Fibroblast of peridontal ligament (primary cell): ENCODE measurements around the gene OBSCN.
"Not testable (repeated sequence)": the region's sequence is repeated elsewhere in the genome, so short reads cannot be mapped to it uniquely, and the experiment has no call there.

Source experiments
- DNase-seq: peaks from one replicate; pipeline ENCODE4 v3.0.0-alpha.2; 2010; ENCODE audit errors: extremely low read depth

OBSCN gene

GRCh38 chr1:228261706-228262105, 53.9 kb downstream of the OBSCN start:
- DNase-seq: no peak

- no peak for DNase-seq
These were observed 54.6 kb downstream of the OBSCN start for GRCh38 chr1:228262475-228262874.

DNA sequence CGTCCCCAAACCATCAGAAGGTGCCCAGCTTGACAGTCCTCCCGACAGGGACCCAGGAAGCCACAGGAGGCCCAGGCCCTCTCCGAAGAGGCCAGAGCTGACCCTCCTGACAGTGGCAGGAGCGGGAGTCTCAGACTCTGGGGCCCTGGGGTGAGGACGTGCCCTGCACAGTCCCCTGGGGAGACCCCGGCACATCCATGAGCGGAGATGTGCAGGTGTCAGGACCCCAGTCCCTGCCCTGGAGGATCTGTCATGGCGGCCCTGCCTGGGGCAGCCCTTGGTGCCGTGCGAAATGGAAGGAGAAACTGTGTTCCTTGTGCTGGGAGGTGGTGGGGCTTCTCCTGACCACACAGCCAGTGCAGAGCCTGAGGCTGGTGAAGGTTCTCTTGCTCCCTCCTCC, 55.8 kb downstream of the OBSCN start:
- no peak for DNase-seq

GRCh38 chr1:228264090-228264829, 56.4 kb downstream of the OBSCN start:
- no peak for DNase-seq

DNA sequence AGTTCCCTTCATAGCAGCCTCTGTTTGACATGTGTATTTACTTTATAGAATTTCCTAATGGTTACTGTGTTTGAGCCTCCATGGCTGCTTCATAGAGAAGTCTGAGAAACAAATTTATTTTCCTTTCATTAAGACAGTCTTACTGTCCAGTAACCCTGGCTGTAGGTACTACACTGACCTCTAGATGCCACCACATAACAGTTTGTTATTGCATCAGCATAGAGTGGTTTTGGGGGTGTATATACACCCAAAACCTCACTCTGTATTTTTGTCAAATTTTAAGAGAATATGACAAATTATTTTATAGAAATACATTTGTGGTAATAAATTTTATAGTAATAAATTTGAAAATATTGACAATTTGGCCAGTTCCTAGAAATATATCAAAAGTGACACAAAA, 57.3 kb downstream of the OBSCN start:
- peak; percentile 36 for DNase-seq

- DNase-seq: no peak
These were observed 60.4 kb downstream of the OBSCN start for GRCh38 chr1:228267962-228268880.

DNA sequence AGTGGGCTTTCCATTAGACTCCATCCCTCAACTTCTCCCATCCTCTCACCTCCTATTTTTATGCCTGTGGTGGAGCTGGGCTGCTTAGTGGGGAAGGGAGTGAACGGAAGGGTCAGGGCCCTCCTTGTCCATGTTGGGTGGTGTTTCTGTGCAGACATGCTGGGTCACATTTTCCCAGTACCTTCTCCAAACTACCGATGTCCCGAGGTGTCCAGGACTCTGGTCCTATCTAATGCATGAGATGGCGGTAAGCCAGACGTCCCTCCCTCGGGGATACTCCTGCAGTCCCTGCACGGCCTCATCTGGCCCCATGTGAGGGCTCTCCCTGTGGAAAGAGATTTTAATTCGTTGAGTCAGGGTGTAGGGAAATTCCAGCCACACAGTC, 61.0 kb downstream of the OBSCN start:
- no peak for DNase-seq

DNA sequence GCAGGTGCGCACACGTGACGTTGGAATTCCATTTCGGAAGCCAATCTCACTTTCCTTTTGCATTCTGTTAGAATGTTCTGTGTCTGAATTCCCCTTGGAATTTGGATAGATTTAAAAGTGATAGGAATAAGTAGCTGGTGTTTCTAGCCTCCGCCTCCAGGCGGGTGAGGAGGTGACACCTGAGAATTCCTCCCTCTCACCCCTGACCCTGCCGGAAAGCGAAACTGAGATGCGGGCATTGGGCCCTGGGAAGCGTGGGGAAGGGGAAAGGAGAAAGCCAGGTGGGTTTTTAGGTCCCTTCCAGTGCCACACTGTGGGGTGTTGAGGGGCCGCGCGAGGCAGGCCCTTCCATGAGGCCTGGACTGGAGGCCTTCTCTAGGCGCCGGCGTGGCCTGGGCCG, 61.6 kb downstream of the OBSCN start:
- DNase-seq: not testable (repeated sequence)

- DNase-seq: peak; percentile 8
These were observed 62.2 kb downstream of the OBSCN start for GRCh38 chr1:228270032-228270431.

DNA sequence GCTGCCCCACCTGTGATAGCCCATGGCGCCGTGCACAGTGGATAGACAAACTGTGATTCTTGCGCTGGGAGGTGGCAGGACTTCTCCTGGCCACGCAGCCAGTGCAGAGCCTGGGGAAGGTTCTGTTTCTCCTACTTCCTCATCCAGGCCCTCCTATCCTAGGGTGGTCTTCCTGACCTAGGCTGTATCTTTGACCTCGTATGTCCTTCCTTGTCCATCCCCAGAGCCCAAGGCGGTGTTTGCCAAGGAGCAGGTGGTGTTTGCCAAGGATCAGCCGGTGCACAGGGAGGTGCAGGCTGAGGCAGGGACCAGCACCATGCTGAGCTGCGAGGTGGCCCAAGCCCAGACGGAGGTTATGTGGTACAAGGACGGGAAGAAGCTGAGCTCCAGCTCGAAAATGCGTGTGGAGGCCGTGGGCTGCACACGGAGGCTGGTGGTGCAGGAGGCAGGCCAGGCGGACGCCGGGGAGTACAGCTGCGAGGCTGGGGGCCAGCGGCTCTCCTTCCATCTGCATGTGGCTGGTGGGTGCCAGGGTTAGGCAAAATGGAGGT, 63.9 kb downstream of the OBSCN start:
- DNase-seq: no peak

DNA sequence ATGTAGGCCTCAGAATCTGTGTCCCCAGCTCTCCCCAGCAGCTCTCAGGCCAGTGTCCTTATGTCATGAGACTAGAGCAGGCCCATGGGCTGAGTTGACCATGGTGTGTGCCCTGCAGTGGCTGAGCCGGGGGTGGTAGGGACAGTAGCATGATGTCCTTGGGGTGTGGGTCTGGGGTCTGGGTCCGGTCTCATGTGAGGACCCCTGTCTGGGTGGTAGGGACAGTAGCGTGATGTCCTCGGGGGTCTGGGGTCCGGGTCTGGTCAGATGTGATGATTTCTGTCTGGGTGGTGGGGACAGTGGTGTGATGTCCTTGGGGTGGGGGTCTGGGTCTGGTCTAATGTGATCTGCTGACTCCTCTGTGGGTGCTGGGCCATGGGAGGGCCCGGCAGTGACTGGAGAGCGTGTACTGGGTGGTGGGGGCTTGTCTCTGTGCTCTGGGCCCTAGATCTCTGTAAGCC, 64.5 kb downstream of the OBSCN start:
- DNase-seq: no peak

DNA sequence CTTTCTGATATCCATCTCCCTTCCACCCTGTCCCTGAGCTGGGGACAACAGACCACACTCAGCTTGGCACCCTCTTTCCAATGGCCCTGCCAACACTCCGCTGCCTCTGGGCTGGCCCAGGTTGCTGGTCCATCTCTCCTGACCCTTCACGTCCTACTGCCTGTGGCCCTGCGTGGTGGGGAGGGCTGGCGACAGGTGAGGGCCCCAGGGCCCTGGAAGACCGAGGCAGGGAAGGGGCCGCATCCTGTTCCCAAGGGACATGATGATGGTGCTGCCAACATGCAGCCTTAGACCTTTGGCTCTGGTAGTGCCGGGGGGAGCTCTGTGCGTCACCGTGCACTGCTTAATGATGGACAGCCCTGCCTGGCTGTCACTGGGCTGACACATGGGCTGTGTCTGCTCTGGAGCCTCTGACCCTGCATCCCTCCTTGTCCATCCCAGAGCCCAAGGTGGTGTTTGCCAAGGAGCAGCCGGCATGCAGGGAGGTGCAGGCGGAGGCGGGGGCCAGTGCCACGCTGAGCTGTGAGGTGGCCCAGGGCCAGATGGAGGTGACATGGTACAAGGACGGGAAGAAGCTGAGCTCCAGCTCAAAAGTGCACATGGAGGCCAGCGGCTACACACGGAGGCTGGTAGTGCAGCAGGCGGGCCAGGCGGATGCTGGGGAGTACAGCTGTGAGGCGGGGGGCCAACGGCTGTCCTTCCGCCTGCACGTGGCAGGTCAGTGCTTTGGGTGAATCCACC, 65.2 kb downstream of the OBSCN start:
- DNase-seq: no peak

DNA sequence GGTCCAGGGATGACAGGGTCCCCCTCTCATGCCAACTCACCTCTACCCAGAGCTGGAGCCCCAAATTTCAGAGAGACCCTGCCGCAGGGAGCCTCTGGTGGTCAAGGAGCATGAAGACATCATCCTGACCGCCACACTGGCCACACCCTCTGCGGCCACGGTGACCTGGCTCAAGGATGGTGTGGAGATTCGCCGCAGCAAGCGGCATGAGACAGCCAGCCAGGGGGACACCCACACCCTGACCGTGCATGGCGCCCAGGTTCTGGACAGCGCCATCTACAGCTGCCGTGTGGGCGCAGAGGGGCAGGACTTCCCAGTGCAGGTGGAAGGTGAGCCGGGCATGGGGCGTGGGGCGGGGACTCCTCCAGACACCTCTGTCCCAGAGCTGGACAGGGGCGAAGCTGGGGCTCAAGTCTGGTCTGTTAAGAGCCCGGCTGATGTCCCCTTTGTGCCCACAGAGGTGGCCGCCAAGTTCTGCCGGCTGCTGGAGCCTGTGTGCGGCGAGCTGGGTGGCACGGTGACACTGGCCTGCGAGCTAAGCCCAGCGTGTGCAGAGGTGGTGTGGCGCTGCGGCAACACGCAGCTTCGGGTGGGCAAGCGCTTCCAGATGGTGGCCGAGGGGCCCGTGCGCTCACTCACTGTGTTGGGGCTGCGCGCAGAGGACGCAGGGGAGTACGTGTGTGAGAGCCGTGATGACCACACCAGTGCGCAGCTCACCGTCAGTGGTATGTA, 66.0 kb downstream of the OBSCN start:
- no peak for DNase-seq

DNA sequence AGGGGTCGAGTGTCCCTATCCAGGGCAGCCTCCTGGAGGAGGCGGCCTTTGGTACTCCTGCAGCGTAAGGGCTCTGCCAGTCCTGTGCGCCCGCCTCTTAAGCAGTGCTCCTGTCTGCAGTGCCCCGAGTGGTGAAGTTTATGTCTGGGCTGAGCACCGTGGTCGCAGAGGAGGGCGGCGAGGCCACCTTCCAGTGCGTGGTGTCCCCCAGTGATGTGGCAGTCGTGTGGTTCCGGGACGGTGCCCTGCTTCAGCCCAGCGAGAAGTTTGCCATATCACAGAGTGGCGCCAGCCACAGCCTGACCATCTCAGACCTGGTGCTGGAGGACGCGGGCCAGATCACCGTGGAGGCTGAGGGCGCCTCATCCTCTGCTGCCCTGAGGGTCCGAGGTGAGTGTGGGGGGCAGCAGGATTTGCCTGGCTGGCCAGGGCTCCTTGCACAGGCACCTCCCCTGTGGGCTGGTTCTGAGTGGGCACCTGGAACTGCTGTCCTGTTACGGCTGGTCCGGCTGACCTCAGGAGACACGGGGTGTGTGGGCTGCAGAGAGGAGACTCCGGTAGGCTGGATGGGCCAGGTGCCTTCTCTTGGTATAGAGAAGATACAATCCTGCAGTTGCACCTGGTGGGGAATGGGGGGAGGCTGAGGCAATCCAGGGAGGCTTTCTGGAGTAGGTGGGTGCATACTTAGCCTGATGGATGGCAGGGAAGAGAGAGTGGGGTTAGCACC, 66.8 kb downstream of the OBSCN start:
- DNase-seq: no peak

DNA sequence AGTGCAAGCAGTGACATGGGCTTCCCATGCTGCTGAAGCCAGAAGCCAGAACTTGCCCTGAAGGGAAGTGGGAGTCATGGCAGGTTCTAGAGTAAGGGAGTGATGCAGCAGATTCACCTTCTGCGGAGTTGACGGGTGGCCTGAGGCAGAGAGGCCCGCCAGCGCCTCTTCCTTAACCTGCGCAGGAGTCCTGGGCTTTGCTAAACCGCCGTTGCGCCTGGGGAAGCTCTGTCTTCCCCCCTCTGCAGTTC, 67.3 kb downstream of the OBSCN start:
- DNase-seq: no peak

DNA sequence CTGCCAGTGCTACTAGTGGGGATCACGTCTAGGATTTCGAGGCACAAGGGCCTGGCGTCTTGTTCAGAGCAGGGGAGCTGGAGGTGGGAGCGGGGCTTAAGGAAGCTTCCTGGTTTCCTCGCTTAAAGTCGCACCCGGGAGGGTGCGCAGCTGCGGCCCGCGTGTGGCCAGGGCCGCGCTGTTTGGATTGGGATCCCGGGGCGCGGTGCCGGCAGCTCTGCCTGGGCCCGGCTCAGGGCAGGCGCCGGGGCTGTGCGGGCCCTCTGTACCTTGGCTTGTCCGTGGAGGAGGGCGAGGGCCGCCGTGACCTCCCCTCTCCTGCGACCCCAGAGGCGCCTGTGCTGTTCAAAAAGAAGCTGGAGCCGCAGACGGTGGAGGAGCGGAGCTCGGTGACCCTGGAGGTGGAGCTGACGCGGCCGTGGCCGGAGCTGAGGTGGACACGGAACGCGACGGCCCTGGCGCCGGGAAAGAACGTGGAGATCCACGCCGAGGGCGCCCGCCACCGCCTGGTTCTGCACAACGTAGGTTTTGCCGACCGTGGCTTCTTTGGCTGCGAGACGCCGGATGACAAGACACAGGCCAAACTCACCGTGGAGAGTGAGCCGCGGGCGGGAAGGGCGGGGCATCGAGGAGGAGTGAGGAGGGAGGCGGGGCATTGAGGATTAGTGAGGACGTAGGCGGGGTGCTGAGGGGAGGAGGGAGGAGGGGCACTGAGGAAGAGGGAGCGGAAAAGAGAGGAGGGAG, 67.8 kb downstream of the OBSCN start:
- DNase-seq: peak; percentile 67

- no peak for DNase-seq
These were observed 68.5 kb downstream of the OBSCN start for GRCh38 chr1:228276174-228276831.

DNA sequence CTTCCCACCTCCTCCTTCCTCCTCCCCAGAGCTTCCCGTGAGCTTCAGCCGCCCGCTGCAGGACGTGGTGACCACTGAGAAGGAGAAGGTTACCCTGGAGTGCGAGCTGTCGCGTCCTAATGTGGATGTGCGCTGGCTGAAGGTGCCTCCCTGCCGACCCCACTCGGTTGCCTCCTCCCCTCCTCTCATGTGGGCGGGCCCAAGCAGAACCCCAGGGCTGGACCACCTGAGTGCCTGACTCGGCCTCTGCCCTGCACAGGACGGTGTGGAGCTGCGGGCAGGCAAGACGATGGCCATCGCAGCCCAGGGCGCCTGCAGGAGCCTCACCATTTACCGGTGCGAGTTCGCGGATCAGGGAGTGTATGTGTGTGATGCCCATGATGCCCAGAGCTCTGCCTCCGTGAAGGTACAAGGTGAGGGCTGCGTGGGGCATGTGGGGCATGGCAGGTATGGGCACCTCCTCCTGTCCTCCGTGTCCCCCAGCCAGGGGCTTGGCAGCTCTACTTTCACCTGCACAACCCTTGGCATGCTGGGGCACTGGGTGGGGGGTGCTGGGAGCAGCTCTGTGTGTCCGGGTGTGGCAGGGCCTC, 69.2 kb downstream of the OBSCN start:
- DNase-seq: no peak
